HG03095 (cell line): ENCODE measurements around the gene HOXA6.

Experiments used
- ATAC-seq: cut with Tn5 transposase; IDR thresholded peaks from one replicate; pipeline ENCODE4 v1.9.1; 2021; ENCODE audit warnings: moderate library complexity; ENCODE audit not compliant: unreplicated experiment

The HOXA6 gene

GRCh38 chr7:27124902-27125689 lies 22.5 kb downstream of the HOXA6 start:
- no peak for ATAC-seq

- ATAC-seq, result no peak
These were observed 23.3 kb downstream of the HOXA6 start for GRCh38 chr7:27124096-27124901.

GRCh38 chr7:27123477-27124053 lies 24.0 kb downstream of the HOXA6 start:
- no peak for ATAC-seq

GRCh38 chr7:27123007-27123476 lies 24.5 kb downstream of the HOXA6 start:
- ATAC-seq, result no peak

GRCh38 chr7:27122077-27122910 lies 25.3 kb downstream of the HOXA6 start:
- no peak for ATAC-seq

GRCh38 chr7:27121684-27122076 lies 25.9 kb downstream of the HOXA6 start:
- ATAC-seq, result no peak

GRCh38 chr7:27119412-27119911 lies 28.1 kb downstream of the HOXA6 start:
- no peak for ATAC-seq

- no peak for ATAC-seq
These were observed 29.0 kb downstream of the HOXA6 start for GRCh38 chr7:27118580-27118979.

GRCh38 chr7:27117887-27118491 lies 29.6 kb downstream of the HOXA6 start:
- no peak for ATAC-seq

GRCh38 chr7:27116962-27117886 lies 30.4 kb downstream of the HOXA6 start:
- no peak for ATAC-seq

- no peak for ATAC-seq
These were observed 31.3 kb downstream of the HOXA6 start for GRCh38 chr7:27116031-27116961.

GRCh38 chr7:27115221-27116026 lies 32.1 kb downstream of the HOXA6 start:
- no peak for ATAC-seq

- ATAC-seq, result no peak
These were observed 32.7 kb downstream of the HOXA6 start for GRCh38 chr7:27114881-27115220.

- no peak for ATAC-seq
These were observed 33.4 kb downstream of the HOXA6 start for GRCh38 chr7:27113991-27114769.

- ATAC-seq, result no peak
These were observed 34.3 kb downstream of the HOXA6 start for GRCh38 chr7:27112955-27113949.
